Measurements from ENCODE around the gene KIF1B.
"Not testable (repeated sequence)": the region's sequence is repeated elsewhere in the genome, so short reads cannot be mapped to it uniquely, and the experiment has no call there.

The KIF1B gene

GRCh38 chr1:10236405-10237156 is 26.2 kb downstream of the KIF1B start:
- TF ChIP-seq CTCF (IDR thresholded peaks at IDR 0.05; ENCODE audit: low read length, missing control alignments), result no peak
- H3K4me3 ChIP-seq (replicated peaks; ENCODE audit: low read depth, low read length), result no peak overlapping the region
- no peak for DNase-seq (ENCODE audit: low read depth)

- TF ChIP-seq CTCF (IDR thresholded peaks at IDR 0.05; ENCODE audit: low read length, missing control alignments), result no peak
- H3K4me3 ChIP-seq (replicated peaks; ENCODE audit: low read depth, low read length), result no peak overlapping the region
- DNase-seq (ENCODE audit: low read depth), result no peak
Observed at GRCh38 chr1:10237157-10237539, 26.8 kb downstream of the KIF1B start.

GRCh38 chr1:10242135-10242534 is 31.8 kb downstream of the KIF1B start:
- no peak for DNase-seq (ENCODE audit: low read depth)
- no peak for TF ChIP-seq CTCF (IDR thresholded peaks at IDR 0.05; ENCODE audit: low read length, missing control alignments)
- no peak overlapping the region for H3K4me3 ChIP-seq (replicated peaks; ENCODE audit: low read depth, low read length)

- no peak for TF ChIP-seq CTCF (IDR thresholded peaks at IDR 0.05; ENCODE audit: low read length, missing control alignments)
- no peak overlapping the region for H3K4me3 ChIP-seq (replicated peaks; ENCODE audit: low read depth, low read length)
- DNase-seq (ENCODE audit: low read depth), result no peak
Observed at GRCh38 chr1:10242811-10243210, 32.4 kb downstream of the KIF1B start.

- H3K4me3 ChIP-seq (replicated peaks; ENCODE audit: low read depth, low read length), result no peak overlapping the region
- no peak for TF ChIP-seq CTCF (IDR thresholded peaks at IDR 0.05; ENCODE audit: low read length, missing control alignments)
- no peak for DNase-seq (ENCODE audit: low read depth)
Observed at GRCh38 chr1:10245674-10246073, 35.3 kb downstream of the KIF1B start.

- DNase-seq (ENCODE audit: low read depth), result no peak
- H3K4me3 ChIP-seq (replicated peaks; ENCODE audit: low read depth, low read length), result no peak overlapping the region
- no peak for TF ChIP-seq CTCF (IDR thresholded peaks at IDR 0.05; ENCODE audit: low read length, missing control alignments)
Observed at GRCh38 chr1:10249808-10250457, 39.6 kb downstream of the KIF1B start.

GRCh38 chr1:10250663-10251062 is 40.3 kb downstream of the KIF1B start:
- TF ChIP-seq CTCF (IDR thresholded peaks at IDR 0.05; ENCODE audit: low read length, missing control alignments), result no peak
- no peak overlapping the region for H3K4me3 ChIP-seq (replicated peaks; ENCODE audit: low read depth, low read length)
- no peak for DNase-seq (ENCODE audit: low read depth)

- not testable (repeated sequence) for H3K4me3 ChIP-seq (replicated peaks; ENCODE audit: low read depth, low read length)
- DNase-seq (ENCODE audit: low read depth), result peak; percentile 56
Observed at GRCh38 chr1:10251325-10252108, 41.1 kb downstream of the KIF1B start.

Measured in fibroblast of pulmonary artery (primary cell).